B cell (primary cell): ENCODE measurements around the gene ACACB. TPM values are rescaled to one million over a fixed set of nuclear protein-coding genes. Genes with fewer than 3 reads are reported as not detected.

ENCODE experiments used
- ATAC-seq: fragments of 200-7000 bp; cut with Tn5 transposase; one replicate; pipeline ENCODE4 v1.10.0; 2021; ENCODE audit warnings: low read depth, mild to moderate bottlenecking, moderate number of reproducible peaks, moderate library complexity
- CTCF ChIA-PET: fragments of 350-600 bp; sonication (Branson Sonifier 250); formaldehyde crosslinking; loops from one replicate; lab custom pipeline; 2021; ENCODE audit warnings: antibody characterized with exemption, inconsistent platforms; lab: Charles Lee
- POLR2A ChIA-PET: fragments of 350-600 bp; sonication (Branson Sonifier 250); formaldehyde crosslinking; loops from one replicate; lab custom pipeline; 2021; ENCODE audit warnings: antibody characterized with exemption; lab: Charles Lee
- DNase-seq: peaks from one replicate; pipeline ENCODE4 v3.0.0; 2013
- H2AFZ ChIP-seq: 2 replicates; pipeline ENCODE4 v1.6.1; 2012; ENCODE audit warnings: mild to moderate bottlenecking, low read depth, low read length; ENCODE audit not compliant: insufficient read depth, poor library complexity, severe bottlenecking
- H3K27ac ChIP-seq, 2 donors: 1 replicate in 1 of 2; 2 replicates in 1 of 2; pipeline ENCODE4 v1.5.1; 2012 to 2013; ENCODE audit warnings: low read length in 2 of 2, mild to moderate bottlenecking in 2 of 2, moderate library complexity in 1 of 2
- H3K27me3 ChIP-seq, 4 experiments: fragments of 200-600 bp in 1 of 4; sonication (generic) in 1 of 4; replicated peaks in 1 of 4; 1 replicate in 2 of 4; 2 replicates in 2 of 4; pipeline versions ENCODE4 v1.6.1 to v1.7.0; 2013 to 2016; ENCODE audit warnings: low read length in 3 of 4, mild to moderate bottlenecking in 2 of 4, mixed read lengths in 1 of 4, moderate library complexity in 1 of 4; ENCODE audit not compliant: insufficient read depth in 4 of 4, control insufficient read depth in 3 of 4; ENCODE audit errors: control extremely low read depth in 1 of 4
- H3K36me3 ChIP-seq, 2 experiments: replicated peaks in 1 of 2; 1 replicate in 1 of 2; 2 replicates in 1 of 2; pipeline versions ENCODE4 v1.6.1 to v1.7.1; 2013; ENCODE audit warnings: low read length in 1 of 2; ENCODE audit not compliant: insufficient read depth in 2 of 2, control insufficient read depth in 1 of 2; ENCODE audit errors: control extremely low read depth in 1 of 2, extremely low read depth in 1 of 2
- H3K4me1 ChIP-seq, 2 donors: fragments of 200-600 bp in 1 of 2; sonication (generic) in 1 of 2; 1 replicate in 1 of 2; 2 replicates in 1 of 2; pipeline versions ENCODE4 v1.5.1 to v1.6.1; 2013 to 2017; ENCODE audit warnings: low read length in 2 of 2; ENCODE audit not compliant: control insufficient read depth in 2 of 2, insufficient read depth in 2 of 2
- H3K4me2 ChIP-seq: replicated peaks from 2 replicates; pipeline ENCODE3; 2012; ENCODE audit warnings: mild to moderate bottlenecking, low read depth, low read length; ENCODE audit not compliant: poor library complexity, severe bottlenecking
- H3K4me3 ChIP-seq, 5 experiments: fragments of 200-600 bp in 1 of 5; sonication (generic) in 1 of 5; 1 replicate in 3 of 5; 2 replicates in 2 of 5; pipeline versions ENCODE4 v1.5.1 to v1.7.0; 2011 to 2016; ENCODE audit warnings: low read length in 4 of 5, mild to moderate bottlenecking in 4 of 5, low read depth in 2 of 5, control low read depth in 1 of 5, moderate library complexity in 1 of 5; ENCODE audit not compliant: insufficient read depth in 1 of 5; ENCODE audit errors: control extremely low read depth in 1 of 5, extremely low read depth in 1 of 5
- H3K79me2 ChIP-seq: fragments of 200-600 bp; sonication (generic); one replicate; pipeline ENCODE4 v1.6.0; 2016; ENCODE audit warnings: low read length; ENCODE audit not compliant: control insufficient read depth, insufficient read depth
- H3K9ac ChIP-seq: fragments of 200-600 bp; sonication (generic); 2 replicates; pipeline ENCODE4 v1.6.1; 2017; ENCODE audit warnings: mild to moderate bottlenecking, low read length, moderate library complexity
- H3K9me3 ChIP-seq, 3 donors: one replicate each; pipeline versions ENCODE4 v1.6.1 to v1.7.1; 2013; ENCODE audit warnings: low read length in 2 of 3; ENCODE audit not compliant: control insufficient read depth in 2 of 3, insufficient read depth in 1 of 3; ENCODE audit errors: control extremely low read depth in 1 of 3
- H4K20me1 ChIP-seq: 2 replicates; pipeline ENCODE4 v1.6.0; 2012; ENCODE audit warnings: mild to moderate bottlenecking, low read length; ENCODE audit not compliant: insufficient read depth, control insufficient read depth, poor library complexity, severe bottlenecking
- H3K27ac Mint-ChIP-seq: one replicate; pipeline ENCODE4 v1.8.0; 2021; ENCODE audit warnings: mixed read lengths
- H3K27me3 Mint-ChIP-seq: one replicate; pipeline ENCODE4 v1.8.0; 2021; ENCODE audit warnings: mixed read lengths
- H3K4me1 Mint-ChIP-seq: one replicate; pipeline ENCODE4 v1.8.0; 2021; ENCODE audit warnings: mixed read lengths
- H3K4me3 Mint-ChIP-seq: one replicate; pipeline ENCODE4 v1.8.0; 2021; ENCODE audit warnings: mixed read lengths
- H3K9me3 Mint-ChIP-seq: one replicate; pipeline ENCODE4 v1.8.0; 2022; ENCODE audit warnings: mixed read lengths; ENCODE audit not compliant: insufficient read depth
- CTCF ChIP-seq: fragments of 200-600 bp; IDR thresholded peaks from one replicate; pipeline ENCODE4 v1.8.0; 2022; ENCODE audit warnings: antibody characterized with exemption, mild to moderate bottlenecking
- EZH2 ChIP-seq: IDR thresholded peaks from 2 replicates; pipeline ENCODE4 v1.6.1; 2012; ENCODE audit warnings: borderline replicate concordance, low read depth, mild to moderate bottlenecking, moderate library complexity, low read length; ENCODE audit not compliant: insufficient read depth, poor library complexity, severe bottlenecking
- WGBS: methylation state at CpG from one replicate; pipeline ENCODE4 v1.1.5; 2013; ENCODE audit warnings: missing lambda C conversion rate; ENCODE audit not compliant: insufficient coverage; 5-methylcytosine and 5-hydroxymethylcytosine counted together
- intact Hi-C: fragments of 100-400 bp; cut with micrococcal nuclease; formaldehyde crosslinking; loops from one replicate; pipeline ENCODE4 v1.10.0; 2022
- polyA plus RNA-seq: library from polyadenylated mRNA; depleted of rRNA; stranded (reverse); fragments of >200 nt; gene quantifications from 2 replicates; pipeline ENCODE4 v1.2.3, GENCODE V29; 2012
- total RNA-seq, 2 donors: library from RNA; stranded (reverse); fragments of 120-200 nt in 1 of 2; gene quantifications; 1 replicate in 1 of 2; 2 replicates in 1 of 2; pipeline versions ENCODE4 v1.2.3 to v1.2.4, GENCODE V29; 2013 to 2022

The ACACB gene
- total and polyA plus RNA-seq, 2 donors (not counting 1 experiment from before 2014, with no cell fraction given) = 7.4 to 27.5 TPM

GRCh38 chr12:109167781-109168180, 51.4 kb downstream of the ACACB start:
- H3K4me3 Mint-ChIP-seq = no peak overlapping the region
- TF ChIP-seq EZH2 = no peak
- no peak for TF ChIP-seq CTCF
- Histone ChIP-seq H3K79me2 (no peaks in the 10 kb centered on the region), H4K20me1 (no peaks in the 10 kb centered on the region), H3K27me3 (no peaks in the 10 kb centered on the region), H3K9me3 (peaks cover 0 to 4% (median 0%) of the 10 kb centered on the region in 3 donors), H3K4me3 (no peak overlapping the region), H3K4me2 (no peak overlapping the region), H2AFZ (no peak overlapping the region), H3K36me3 (no peaks in the 10 kb centered on the region), H3K27ac (no peak overlapping the region), H3K9ac (no peak overlapping the region), H3K4me1 (no peaks in the 10 kb centered on the region)
- no peak for DNase-seq
- no peak for ATAC-seq
- CTCF ChIA-PET = no interaction called here
- intact Hi-C loops = no loop called here
- POLR2A ChIA-PET = no interaction called here
- no peaks in the 10 kb centered on the region for H3K4me1 Mint-ChIP-seq
- no peak overlapping the region for H3K27ac Mint-ChIP-seq
- 95% methylated on average over 16 of the region's 18 CpGs for WGBS
- peaks cover 4% of the 10 kb centered on the region for H3K9me3 Mint-ChIP-seq
- H3K27me3 Mint-ChIP-seq = no peaks in the 10 kb centered on the region

- Histone ChIP-seq H3K79me2 (no peaks in the 10 kb centered on the region), H3K27me3 (no peaks in the 10 kb centered on the region), H3K9me3 (peaks cover 0 to 7% (median 2%) of the 10 kb centered on the region in 3 donors), H3K4me2 (no peak overlapping the region), H3K36me3 (peaks cover 0 to 2% of the 10 kb centered on the region in 2 experiments), H3K9ac (no peak overlapping the region), H3K27ac (no peak overlapping the region), H4K20me1 (no peaks in the 10 kb centered on the region), H3K4me3 (no peak overlapping the region), H2AFZ (no peak overlapping the region), H3K4me1 (no peaks in the 10 kb centered on the region)
- Mint-ChIP-seq H3K4me3 (no peak overlapping the region), H3K27ac (no peak overlapping the region), H3K27me3 (no peaks in the 10 kb centered on the region), H3K4me1 (no peaks in the 10 kb centered on the region), H3K9me3 (peaks cover 7% of the 10 kb centered on the region)
- ChIA-PET POLR2A (no interaction called here), CTCF (no interaction called here)
- WGBS = 100% methylated on average over 3 of the region's 3 CpGs
- intact Hi-C loops = no loop called here
- TF ChIP-seq CTCF = no peak
- no peak for TF ChIP-seq EZH2
- DNase-seq (no peak), ATAC-seq (no peak)
These were observed 52.9 kb downstream of the ACACB start for GRCh38 chr12:109169262-109169661.
